Stimulated activated CD4-positive, alpha-beta T cell treated with anti-CD3 and anti-CD28 coated beads, TNF-alpha, amount 100 ng/mL, for 24 hours (primary cell): ENCODE results near the gene MGME1.

ENCODE experiments used
- DNase-seq, 3 experiments: peaks; one replicate each; pipeline ENCODE4 v3.0.0-alpha.2; 2020; ENCODE audit warnings: low read depth in 3 of 3

Gene MGME1

GRCh38 chr20:17940224-17940971 lies 28.4 kb upstream of the MGME1 start:
- DNase-seq = no peak

- no peak for DNase-seq
These were observed 27.6 kb upstream of the MGME1 start for GRCh38 chr20:17941087-17941825.

- DNase-seq = no peak
These were observed 27.0 kb upstream of the MGME1 start for GRCh38 chr20:17941826-17942196.

- DNase-seq = no peak
These were observed 25.5 kb upstream of the MGME1 start for GRCh38 chr20:17943343-17943742.

GRCh38 chr20:17944854-17945474 lies 23.9 kb upstream of the MGME1 start:
- DNase-seq = no peak

GRCh38 chr20:17946040-17946439 lies 22.8 kb upstream of the MGME1 start:
- DNase-seq = no peak

GRCh38 chr20:17946572-17947473 lies 22.0 kb upstream of the MGME1 start:
- DNase-seq = no peak

GRCh38 chr20:17947474-17947815 lies 21.4 kb upstream of the MGME1 start:
- DNase-seq = no peak

- no peak for DNase-seq
These were observed 20.4 kb upstream of the MGME1 start for GRCh38 chr20:17948442-17948841.

- no peak for DNase-seq
These were observed 18.9 kb upstream of the MGME1 start for GRCh38 chr20:17949899-17950298.

- DNase-seq = no peak
These were observed 18.1 kb upstream of the MGME1 start for GRCh38 chr20:17950670-17951069.

- DNase-seq = no peak
These were observed 17.5 kb upstream of the MGME1 start for GRCh38 chr20:17951323-17951722.

GRCh38 chr20:17952692-17953684 lies 15.8 kb upstream of the MGME1 start:
- no peak for DNase-seq

GRCh38 chr20:17953935-17954334 lies 14.9 kb upstream of the MGME1 start:
- DNase-seq = no peak

- no peak for DNase-seq
These were observed 13.5 kb upstream of the MGME1 start for GRCh38 chr20:17955302-17955701.

GRCh38 chr20:17956099-17956685 lies 12.6 kb upstream of the MGME1 start:
- no peak for DNase-seq

- DNase-seq = no peak
These were observed 11.1 kb upstream of the MGME1 start for GRCh38 chr20:17957505-17958363.

- DNase-seq = no peak
These were observed 10.2 kb upstream of the MGME1 start for GRCh38 chr20:17958373-17959256.
